Heart left ventricle (tissue), 13 donors: Measurements from ENCODE around the gene MSMP.

Experiments used
- POLR2A ChIP-seq, 2 donors: fragments of 450-650 bp; IDR thresholded peaks; one replicate each; pipeline ENCODE4 v1.6.1; 2017; ENCODE audit warnings: antibody characterized with exemption in 2 of 2, mild to moderate bottlenecking in 2 of 2, moderate library complexity in 2 of 2
- TF ChIP-seq, protein P1 (sequence below), 12 donors: fragments of 200-600 bp; sonication (generic) in 4 of 12; IDR thresholded peaks; one replicate each; pipeline versions ENCODE4 v1.5.0 to v1.8.0; 2018 to 2022; ENCODE audit warnings: antibody characterized with exemption in 12 of 12, mild to moderate bottlenecking in 5 of 12
- donor health status: ischemic (EF 13 %, LVEDD 7.1; RV severe dilation, severe dysfunction).
- donor health status: DM: no; HTN: yes; CAD: no.
- donor health status: DM: no; HTN: no; CAD: no.
- donor health status: ischemic (EF 25% LVEDD 6.9; RV normal size, moderate dysfunction).
- donor health status: ischemic (EF 25% LVEDD 5.7; RV mildly dilated, moderate dysfunction).
- donor health status: ischemic (EF 35%, LVEDD 5.7; RV mildly dilated, moderate dysfunction).
- donor health status: nonischemic (EF 11% LVEDD 7.7; RV severe dilation, severe dysfunction).
- donor health status: DM: yes; HTN: yes; CAD: no.
- donor health status: PGD.
- donor health status: ischemic (EF 29% LVEDD 5.4; RV normal size, mild dysfunction).
- donor health status: nonischemic (EF 23%, LVEDD 6.1; RV moderate dilation, normal function).

- TF ChIP-seq, protein P1, sequence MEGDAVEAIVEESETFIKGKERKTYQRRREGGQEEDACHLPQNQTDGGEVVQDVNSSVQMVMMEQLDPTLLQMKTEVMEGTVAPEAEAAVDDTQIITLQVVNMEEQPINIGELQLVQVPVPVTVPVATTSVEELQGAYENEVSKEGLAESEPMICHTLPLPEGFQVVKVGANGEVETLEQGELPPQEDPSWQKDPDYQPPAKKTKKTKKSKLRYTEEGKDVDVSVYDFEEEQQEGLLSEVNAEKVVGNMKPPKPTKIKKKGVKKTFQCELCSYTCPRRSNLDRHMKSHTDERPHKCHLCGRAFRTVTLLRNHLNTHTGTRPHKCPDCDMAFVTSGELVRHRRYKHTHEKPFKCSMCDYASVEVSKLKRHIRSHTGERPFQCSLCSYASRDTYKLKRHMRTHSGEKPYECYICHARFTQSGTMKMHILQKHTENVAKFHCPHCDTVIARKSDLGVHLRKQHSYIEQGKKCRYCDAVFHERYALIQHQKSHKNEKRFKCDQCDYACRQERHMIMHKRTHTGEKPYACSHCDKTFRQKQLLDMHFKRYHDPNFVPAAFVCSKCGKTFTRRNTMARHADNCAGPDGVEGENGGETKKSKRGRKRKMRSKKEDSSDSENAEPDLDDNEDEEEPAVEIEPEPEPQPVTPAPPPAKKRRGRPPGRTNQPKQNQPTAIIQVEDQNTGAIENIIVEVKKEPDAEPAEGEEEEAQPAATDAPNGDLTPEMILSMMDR (IDR thresholded peaks at IDR 0.05): no peak
- no peak for TF ChIP-seq POLR2A (IDR thresholded peaks at IDR 0.05)
These were observed 45.9 kb downstream of the MSMP start for GRCh38 chr9:35708146-35708545.
